Fibroblast of skin of left quadriceps (primary cell): Measurements from ENCODE around the gene CATSPERB.
"Not testable (repeated sequence)": the region's sequence is repeated elsewhere in the genome, so short reads cannot be mapped to it uniquely, and the experiment has no call there.

Experiments
- DNase-seq, 2 experiments: peaks; one replicate each; pipeline ENCODE4 v3.0.0-alpha.2; 2013; ENCODE audit warnings: low read depth in 2 of 2

Gene CATSPERB

GRCh38 chr14:91731986-91732385 is at the start of gene CATSPERB:
Gene CATSPERB, minus strand, starts transcription at chr14:91732086. Its CDS starts 2,607 bp downstream, at chr14:91729479.
- DNase-seq = no peak

GRCh38 chr14:91780452-91780851 is 48.6 kb upstream of the CATSPERB start:
- no peak for DNase-seq

GRCh38 chr14:91778217-91778616 is 46.3 kb upstream of the CATSPERB start:
- DNase-seq = no peak

GRCh38 chr14:91774140-91775096 is 42.5 kb upstream of the CATSPERB start:
- no peak for DNase-seq

- DNase-seq = no peak
Observed at GRCh38 chr14:91770185-91770584, 38.3 kb upstream of the CATSPERB start.

GRCh38 chr14:91755570-91756295 is 23.8 kb upstream of the CATSPERB start:
- no peak for DNase-seq

- DNase-seq = no peak
Observed at GRCh38 chr14:91754819-91755218, 22.9 kb upstream of the CATSPERB start.

- no peak for DNase-seq
Observed at GRCh38 chr14:91754185-91754584, 22.3 kb upstream of the CATSPERB start.

- DNase-seq = no peak
Observed at GRCh38 chr14:91753501-91754128, 21.7 kb upstream of the CATSPERB start.

GRCh38 chr14:91752961-91753360 is 21.1 kb upstream of the CATSPERB start:
- DNase-seq = no peak

- no peak for DNase-seq
Observed at GRCh38 chr14:91751719-91752118, 19.8 kb upstream of the CATSPERB start.

GRCh38 chr14:91750634-91751198 is 18.8 kb upstream of the CATSPERB start:
- DNase-seq = no peak

GRCh38 chr14:91749868-91750267 is 18.0 kb upstream of the CATSPERB start:
- no peak for DNase-seq

GRCh38 chr14:91748049-91748448 is 16.2 kb upstream of the CATSPERB start:
- DNase-seq = no peak

GRCh38 chr14:91745344-91745743 is 13.5 kb upstream of the CATSPERB start:
- DNase-seq = no peak

GRCh38 chr14:91744068-91744480 is 12.2 kb upstream of the CATSPERB start:
- DNase-seq = no peak

GRCh38 chr14:91743305-91743653 is 11.4 kb upstream of the CATSPERB start:
- DNase-seq = no peak

- no peak for DNase-seq
Observed at GRCh38 chr14:91742621-91743304, 10.9 kb upstream of the CATSPERB start.

- not testable (repeated sequence) for DNase-seq
Observed at GRCh38 chr14:91739867-91740266, 8.0 kb upstream of the CATSPERB start.

- no peak for DNase-seq
Observed at GRCh38 chr14:91737619-91738018, 5.7 kb upstream of the CATSPERB start.

GRCh38 chr14:91732859-91733477 is 1.1 kb upstream of the CATSPERB start:
- DNase-seq = no peak
